Stimulated activated CD4-positive, alpha-beta T cell treated with anti-CD3 and anti-CD28 coated beads, Interleukin-4, amount 100 ng/mL, for 4 hours (primary cell): ENCODE results near the gene SRMS.
A peak's percentile ranks its signal among the peaks of the same experiment; 100 is the strongest.

ENCODE experiments used
- DNase-seq, 2 experiments: peaks; one replicate each; pipeline ENCODE4 v3.0.0-alpha.2; 2020

The SRMS gene

DNA sequence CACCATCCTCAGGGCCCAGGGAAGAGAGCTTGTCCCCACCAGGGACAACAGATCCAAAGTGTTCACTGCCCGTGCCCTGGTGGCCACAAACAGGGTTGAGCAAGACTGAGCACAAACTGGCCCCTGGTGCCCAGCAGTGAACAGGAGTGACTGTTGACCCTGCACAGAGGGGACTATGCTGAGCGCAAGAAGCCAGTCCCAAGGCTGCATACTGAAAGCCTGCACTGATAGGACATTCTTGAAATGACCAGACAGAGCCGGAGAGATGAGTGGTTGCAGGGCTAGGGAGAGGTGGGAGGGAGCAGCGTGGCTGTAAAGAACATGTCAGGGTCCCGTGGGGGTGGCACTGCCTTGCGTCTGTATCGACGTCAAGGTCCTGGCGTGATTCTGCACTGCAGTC lies 3.5 kb upstream of the SRMS start:
- no peak for DNase-seq

DNA sequence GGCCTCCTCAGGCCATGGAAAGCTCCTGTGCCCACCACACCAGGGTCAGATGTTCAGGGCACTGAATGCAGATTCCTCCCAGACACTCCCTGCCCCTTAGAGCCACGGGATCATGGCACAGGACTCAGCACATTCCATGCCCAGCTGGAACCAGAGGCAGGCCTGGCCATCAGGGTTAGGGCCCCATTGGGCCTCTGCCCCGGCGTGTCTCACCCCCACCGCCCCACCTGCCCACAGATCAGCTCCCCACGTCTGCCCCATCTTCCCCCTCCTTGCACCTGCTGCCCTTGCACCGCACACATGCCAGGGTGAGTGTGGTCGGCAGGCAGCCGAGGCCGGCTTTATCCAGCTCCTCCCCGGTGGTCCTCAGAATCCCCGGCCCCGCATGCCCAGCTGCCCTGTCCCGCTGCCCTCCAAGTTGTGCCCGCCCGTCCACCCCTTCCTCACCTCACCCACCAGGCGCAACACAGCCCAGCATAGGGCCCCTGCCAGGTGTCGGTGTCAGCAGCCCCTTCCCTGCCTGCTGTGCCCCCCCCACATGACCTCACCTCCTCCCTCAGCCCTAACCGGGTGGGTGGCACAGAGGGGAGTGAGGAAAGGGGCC lies 2.2 kb upstream of the SRMS start:
- DNase-seq, result no peak

DNA sequence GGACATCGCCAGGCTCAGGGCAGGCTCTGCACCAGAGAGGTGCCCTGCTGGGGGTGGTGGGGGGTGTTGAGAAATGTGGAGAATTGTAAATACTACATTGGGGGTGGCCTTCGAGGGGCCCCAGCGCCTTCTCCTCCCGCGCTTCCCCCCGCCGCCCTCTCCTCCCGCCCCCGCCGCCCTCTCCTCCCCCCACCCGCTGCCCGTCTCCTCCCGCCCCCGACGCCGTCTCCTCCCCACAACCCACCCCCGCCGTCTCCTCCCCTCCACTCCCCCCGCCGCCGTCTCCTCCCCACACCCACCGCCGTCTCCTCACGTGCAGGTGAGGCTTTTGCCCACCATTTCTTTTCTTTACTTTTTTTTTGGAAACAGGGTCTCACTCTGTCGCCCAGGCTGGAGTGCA lies 1.5 kb upstream of the SRMS start:
- DNase-seq, result no peak

GRCh38 chr20:63548542-63548941 lies 993 bp upstream of the SRMS start:
- no peak for DNase-seq

DNA sequence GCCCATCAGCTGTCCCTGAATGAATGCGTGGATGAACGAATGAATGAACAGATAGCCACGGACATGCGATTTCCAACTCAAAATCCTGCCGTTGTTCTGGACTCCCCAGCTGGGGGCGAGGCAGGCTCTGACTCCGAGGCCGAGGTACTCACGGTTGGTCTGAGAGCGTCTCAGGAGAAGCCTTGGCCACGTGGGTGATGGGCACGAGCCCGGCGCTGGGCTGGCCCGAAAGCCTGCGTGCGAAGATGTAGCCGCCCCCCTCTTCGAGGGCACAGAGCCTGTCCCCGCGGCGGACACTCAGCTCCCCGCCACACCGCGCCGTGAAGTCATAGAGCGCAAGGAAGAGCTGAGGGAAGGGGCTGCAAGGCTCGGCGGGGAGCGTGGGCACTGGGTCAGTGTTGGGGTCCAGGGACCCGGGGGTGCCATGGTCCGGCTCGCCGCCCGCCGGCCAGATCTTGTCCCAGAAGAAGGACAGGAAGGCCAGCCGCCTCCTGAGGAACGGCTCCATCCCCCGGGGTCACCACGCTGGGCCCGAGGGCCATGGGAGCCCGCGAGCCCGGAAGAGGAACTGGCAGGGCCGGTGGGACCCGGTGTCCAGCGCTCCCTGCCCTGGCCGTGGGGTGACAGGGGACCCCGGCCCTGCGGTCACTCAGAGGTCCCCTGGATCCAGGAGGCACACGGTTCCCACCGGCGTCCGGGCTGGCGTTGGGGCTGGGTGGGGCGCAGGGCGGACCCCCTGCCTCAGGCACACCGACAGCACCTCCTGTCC lies 409 bp downstream of the SRMS start:
- no peak for DNase-seq

GRCh38 chr20:63546256-63546955 lies 1.1 kb downstream of the SRMS start:
- no peak for DNase-seq

GRCh38 chr20:63545814-63546213 lies 1.7 kb downstream of the SRMS start:
- DNase-seq, result no peak

DNA sequence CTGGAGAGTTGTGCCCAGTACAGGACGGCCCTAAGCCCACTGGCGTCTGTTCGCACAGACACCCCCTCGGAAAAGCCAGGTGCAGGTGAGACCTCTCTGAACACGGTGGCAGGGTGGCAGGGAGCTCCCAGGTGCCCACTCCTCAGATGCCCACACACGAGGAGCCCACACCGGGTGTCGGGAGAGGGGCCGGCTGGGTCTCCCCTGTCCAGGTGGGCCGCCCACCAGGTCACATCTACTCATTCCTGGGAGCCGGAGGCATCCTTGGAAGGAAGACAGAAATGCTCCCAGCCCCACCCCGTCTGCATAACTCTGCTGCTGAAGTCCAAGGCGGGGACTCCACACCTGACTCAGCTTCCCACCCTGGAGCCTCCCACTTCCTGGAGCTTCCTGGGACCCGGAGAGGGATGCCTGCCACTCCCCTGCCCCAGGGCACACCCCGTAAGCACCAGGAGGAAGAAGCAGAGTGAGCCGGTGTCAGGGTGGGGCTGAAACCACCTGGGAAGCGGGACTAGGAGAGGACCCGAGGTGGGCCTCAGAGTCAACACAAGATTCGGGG lies 2.5 kb downstream of the SRMS start:
- DNase-seq, result no peak

- no peak for DNase-seq
These were observed 3.1 kb downstream of the SRMS start for GRCh38 chr20:63544241-63544957.

- DNase-seq, result no peak
These were observed 3.8 kb downstream of the SRMS start for GRCh38 chr20:63543733-63544132.

DNA sequence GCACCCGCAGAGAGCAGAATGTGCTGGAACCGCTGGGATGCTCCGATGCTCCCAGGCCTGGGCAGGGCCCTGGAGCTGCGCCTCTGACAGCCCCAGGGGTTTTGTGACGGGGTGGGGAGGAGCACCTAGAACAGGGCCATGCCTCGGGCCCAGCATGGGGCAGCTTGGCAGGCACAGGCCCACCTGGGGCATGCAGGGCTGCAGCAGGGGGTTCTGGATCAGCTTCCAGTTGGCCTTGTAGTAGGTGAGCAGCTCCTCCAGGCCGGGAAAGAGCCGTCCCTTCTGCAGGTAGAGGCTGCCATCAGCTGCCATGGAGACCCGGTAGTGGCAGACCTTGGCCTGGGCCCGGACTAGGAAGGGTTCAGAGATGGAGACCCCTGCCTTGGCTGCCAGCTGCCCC lies 4.4 kb downstream of the SRMS start:
- DNase-seq, result no peak

DNA sequence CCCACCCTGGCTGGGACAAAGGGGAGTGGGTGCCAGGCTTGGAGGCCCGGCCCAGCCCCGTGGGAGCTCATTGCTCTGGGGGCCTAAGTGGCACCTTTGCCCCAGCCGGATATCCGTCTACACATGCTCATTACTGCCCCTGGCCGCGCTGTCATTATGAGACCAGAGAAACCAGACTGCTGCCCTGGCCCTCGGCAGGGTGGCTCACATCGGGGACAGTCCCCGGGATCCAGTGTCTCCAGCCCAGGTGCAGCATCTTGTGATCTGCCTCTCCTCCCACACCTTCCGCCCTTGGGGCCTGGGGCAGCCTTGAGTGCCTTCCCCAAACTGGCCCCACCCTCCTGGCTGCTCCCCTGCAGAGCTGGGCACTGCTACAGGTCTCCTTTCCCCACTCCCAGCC lies 4.9 kb downstream of the SRMS start:
- DNase-seq, result no peak

- no peak for DNase-seq
These were observed 5.5 kb downstream of the SRMS start for GRCh38 chr20:63542031-63542559.

- DNase-seq, result no peak
These were observed 6.2 kb downstream of the SRMS start for GRCh38 chr20:63541371-63541770.

GRCh38 chr20:63540417-63541186 lies 6.9 kb downstream of the SRMS start:
- DNase-seq, result no peak

- DNase-seq, result no peak
These were observed 7.8 kb downstream of the SRMS start for GRCh38 chr20:63539441-63540370.

- DNase-seq, result no peak
These were observed 8.5 kb downstream of the SRMS start for GRCh38 chr20:63539092-63539430.

DNA sequence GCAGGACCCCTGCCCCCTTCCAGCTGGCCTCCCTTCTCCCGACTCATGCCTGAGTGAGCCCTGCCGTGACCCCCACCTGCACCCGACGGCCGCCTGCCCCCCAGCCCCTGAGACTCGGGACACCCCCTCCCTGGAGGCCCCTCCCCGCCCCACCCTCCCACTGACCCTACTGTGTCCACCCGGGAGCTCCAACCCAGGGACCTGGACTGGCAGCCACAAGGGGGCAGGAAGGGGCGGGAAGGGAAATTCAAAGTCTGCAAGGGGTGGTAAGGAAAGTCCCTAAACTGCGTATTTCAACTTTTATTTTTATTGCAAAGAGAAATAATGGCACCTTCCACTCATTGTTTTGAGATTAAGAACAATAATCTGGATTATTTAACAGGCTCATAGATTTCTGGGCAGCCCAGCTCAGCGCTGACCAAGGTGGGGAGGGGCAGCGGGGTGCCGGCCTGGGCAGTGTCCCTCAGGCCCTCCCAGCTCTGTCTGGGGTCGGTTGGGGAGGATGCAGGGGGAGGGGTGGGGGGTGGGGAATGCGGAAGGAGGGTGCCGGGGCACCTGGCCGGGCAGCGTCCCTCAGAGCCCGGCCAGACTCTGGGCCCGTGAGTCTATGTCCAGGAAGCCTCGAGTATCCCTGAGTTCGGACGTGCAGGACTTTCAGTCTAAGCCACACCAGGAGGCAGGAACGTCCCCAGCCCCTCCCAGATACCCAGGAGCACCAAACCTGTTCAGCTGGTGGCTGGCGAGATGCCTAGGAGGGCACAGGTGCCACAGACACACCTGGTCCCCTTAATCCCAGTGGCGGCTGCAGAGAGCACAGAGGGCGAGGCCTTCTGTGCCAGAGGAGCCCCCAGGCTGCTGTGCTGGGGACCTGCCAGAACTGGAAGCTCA lies 9.1 kb downstream of the SRMS start:
- peak; percentile 23 to 24 for DNase-seq

DNA sequence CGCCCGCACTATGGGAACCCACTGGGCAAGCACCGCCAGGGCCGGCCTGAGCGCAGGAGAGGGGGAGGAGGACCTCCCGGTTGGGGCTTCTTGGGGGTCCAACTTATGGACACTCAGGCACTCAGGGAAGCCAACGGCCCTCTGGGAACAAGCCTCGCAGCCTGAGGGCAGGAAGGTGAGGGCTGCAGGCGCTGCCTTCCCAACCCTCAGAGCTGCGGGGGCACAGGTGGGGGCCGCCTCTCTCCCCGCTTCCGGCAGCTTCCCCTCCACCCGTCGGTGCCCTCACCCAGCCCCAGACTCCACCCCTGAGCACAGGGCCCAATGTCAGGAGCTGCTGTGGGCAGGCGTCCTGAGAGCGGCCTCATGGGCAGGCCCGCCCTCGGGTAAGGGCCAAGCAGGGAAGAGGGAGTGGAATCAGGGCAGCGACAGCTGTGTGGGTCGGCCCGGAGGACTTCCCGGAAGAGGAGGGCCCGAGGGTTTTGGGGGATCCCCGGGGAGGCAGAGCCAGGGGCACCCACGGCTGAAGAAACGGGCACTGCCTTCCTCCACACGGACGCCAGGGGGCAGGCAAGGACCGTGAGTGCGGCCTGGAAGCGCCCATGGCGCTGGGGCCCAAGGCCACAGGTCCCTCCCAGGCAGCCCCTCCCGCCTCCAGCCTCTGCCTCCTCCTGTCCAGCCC lies 9.9 kb downstream of the SRMS start:
- peak; percentile 89 to 91 for DNase-seq
